Mesenchymal stem cell (in vitro differentiated cells and primary cell): Measurements from ENCODE around the gene LRRIQ3.

ENCODE experiments used
- DNase-seq: peaks from one replicate; pipeline ENCODE4 v3.0.0-alpha.2; 2013
- H2AFZ ChIP-seq: one replicate; pipeline ENCODE4 v1.6.1; 2013; ENCODE audit warnings: low read depth, mild to moderate bottlenecking, control low read depth, inconsistent platforms, low read length, moderate library complexity
- H2AK5ac ChIP-seq: 2 replicates; pipeline ENCODE4 v1.6.1; 2013; ENCODE audit warnings: low read length, moderate library complexity, mild to moderate bottlenecking, inconsistent platforms; ENCODE audit not compliant: severe bottlenecking
- H2BK120ac ChIP-seq: one replicate; pipeline ENCODE4 v1.6.1; 2013; ENCODE audit warnings: low read depth, mild to moderate bottlenecking, inconsistent platforms, low read length, moderate library complexity
- H2BK12ac ChIP-seq, 2 experiments: one replicate each; pipeline ENCODE4 v1.6.1; 2013; ENCODE audit warnings: inconsistent platforms in 2 of 2, low read length in 2 of 2, mild to moderate bottlenecking in 2 of 2, moderate library complexity in 2 of 2, control low read depth in 1 of 2
- H2BK15ac ChIP-seq: one replicate; pipeline ENCODE4 v1.6.1; 2013; ENCODE audit warnings: mild to moderate bottlenecking, low read depth, inconsistent platforms; ENCODE audit not compliant: poor library complexity, severe bottlenecking
- H2BK5ac ChIP-seq: 2 replicates; pipeline ENCODE4 v1.6.1; 2013; ENCODE audit warnings: low read depth, mild to moderate bottlenecking, low read length, control low read depth, inconsistent platforms; ENCODE audit not compliant: poor library complexity, severe bottlenecking
- H3K14ac ChIP-seq, 2 experiments: one replicate each; pipeline ENCODE4 v1.6.1; 2013; ENCODE audit warnings: inconsistent platforms in 2 of 2, low read length in 2 of 2, control low read depth in 1 of 2, mild to moderate bottlenecking in 1 of 2, moderate library complexity in 1 of 2
- H3K18ac ChIP-seq, 2 experiments: one replicate each; pipeline ENCODE4 v1.6.1; 2013; ENCODE audit warnings: inconsistent platforms in 2 of 2, low read length in 2 of 2, control low read depth in 1 of 2, low read depth in 1 of 2, mild to moderate bottlenecking in 1 of 2
- H3K23ac ChIP-seq, 2 experiments: one replicate each; pipeline ENCODE4 v1.6.1; 2013; ENCODE audit warnings: inconsistent platforms in 2 of 2, low read length in 2 of 2, mild to moderate bottlenecking in 2 of 2, moderate library complexity in 2 of 2, control low read depth in 1 of 2
- H3K27ac ChIP-seq: 2 replicates; pipeline ENCODE4 v1.5.1; 2013; ENCODE audit warnings: mild to moderate bottlenecking, moderate library complexity, low read length, control low read depth, inconsistent platforms; ENCODE audit not compliant: poor library complexity, severe bottlenecking
- H3K27me3 ChIP-seq, 2 experiments: 2 replicates each; pipeline versions ENCODE4 v1.6.1 to v1.7.0; 2013; ENCODE audit warnings: low read length in 2 of 2, mild to moderate bottlenecking in 2 of 2, moderate library complexity in 2 of 2, control low read depth in 1 of 2, inconsistent platforms in 1 of 2; ENCODE audit not compliant: control insufficient read depth in 1 of 2, insufficient read depth in 1 of 2
- H3K36me3 ChIP-seq, 2 experiments: 2 replicates each; pipeline versions ENCODE4 v1.6.1 to v1.7.0; 2013; ENCODE audit warnings: low read length in 2 of 2, control low read depth in 1 of 2, inconsistent platforms in 1 of 2, low read depth in 1 of 2, mild to moderate bottlenecking in 1 of 2; ENCODE audit not compliant: insufficient read depth in 2 of 2, control insufficient read depth in 1 of 2
- H3K4ac ChIP-seq, 2 experiments: one replicate each; pipeline ENCODE4 v1.6.1; 2013; ENCODE audit warnings: inconsistent platforms in 2 of 2, low read length in 2 of 2, mild to moderate bottlenecking in 2 of 2, moderate library complexity in 2 of 2, control low read depth in 1 of 2, low read depth in 1 of 2
- H3K4me1 ChIP-seq: 2 replicates; pipeline ENCODE4 v1.6.1; 2013; ENCODE audit warnings: low read depth, low read length, control low read depth; ENCODE audit not compliant: control insufficient read depth, insufficient read depth
- H3K4me2 ChIP-seq: 2 replicates; pipeline ENCODE4 v1.6.1; 2013; ENCODE audit warnings: low read length, mild to moderate bottlenecking, inconsistent platforms; ENCODE audit not compliant: poor library complexity, severe bottlenecking
- H3K4me3 ChIP-seq, 2 experiments: 2 replicates each; pipeline versions ENCODE4 v1.5.1 to v1.7.0; 2013; ENCODE audit warnings: low read length in 2 of 2, mild to moderate bottlenecking in 2 of 2, control low read depth in 1 of 2, low read depth in 1 of 2; ENCODE audit not compliant: insufficient read depth in 1 of 2
- H3K79me1 ChIP-seq: replicated peaks from 2 replicates; pipeline ENCODE4 v1.6.1; 2013; ENCODE audit warnings: mild to moderate bottlenecking, control low read depth, low read length, inconsistent platforms; ENCODE audit not compliant: poor library complexity, severe bottlenecking
- H3K9ac ChIP-seq: 2 replicates; pipeline ENCODE4 v1.7.0; 2013; ENCODE audit warnings: mild to moderate bottlenecking, low read length, moderate library complexity
- H3K9me3 ChIP-seq: 2 replicates; pipeline ENCODE4 v1.7.0; 2013; ENCODE audit warnings: mild to moderate bottlenecking, low read length; ENCODE audit not compliant: control insufficient read depth
- H4K8ac ChIP-seq: one replicate; pipeline ENCODE4 v1.6.1; 2013; ENCODE audit warnings: inconsistent platforms, mild to moderate bottlenecking, low read length, moderate library complexity
- H4K91ac ChIP-seq: one replicate; pipeline ENCODE4 v1.6.1; 2013; ENCODE audit warnings: mild to moderate bottlenecking, low read length, inconsistent platforms
- WGBS: methylation state at CpG from one replicate; pipeline ENCODE4 v1.1.7; 2013; ENCODE audit warnings: mixed read lengths; 5-methylcytosine and 5-hydroxymethylcytosine counted together

The LRRIQ3 gene

GRCh38 chr1:74237035-74237434, 39.1 kb upstream of the LRRIQ3 start:
- Histone ChIP-seq H3K27ac (no peak overlapping the region), H3K36me3 (no peaks in the 10 kb centered on the region), H4K91ac (no peak overlapping the region), H2AK5ac (no peak overlapping the region), H2AFZ (no peak overlapping the region), H3K4me2 (no peak overlapping the region), H3K4me1 (no peaks in the 10 kb centered on the region), H2BK15ac (no peak overlapping the region), H3K9me3 (no peaks in the 10 kb centered on the region), H2BK120ac (no peak overlapping the region), H3K4me3 (no peak overlapping the region), H3K4ac (no peak overlapping the region), H2BK12ac (no peak overlapping the region), H3K14ac (no peak overlapping the region), H3K18ac (no peak overlapping the region), H2BK5ac (no peak overlapping the region), H3K9ac (no peak overlapping the region), H3K27me3 (no peaks in the 10 kb centered on the region), H3K23ac (no peak overlapping the region), H4K8ac (no peak overlapping the region), H3K79me1 (no peaks in the 10 kb centered on the region)
- no peak for DNase-seq
- WGBS: 56% methylated on average over 1 of the region's 1 CpG

DNA sequence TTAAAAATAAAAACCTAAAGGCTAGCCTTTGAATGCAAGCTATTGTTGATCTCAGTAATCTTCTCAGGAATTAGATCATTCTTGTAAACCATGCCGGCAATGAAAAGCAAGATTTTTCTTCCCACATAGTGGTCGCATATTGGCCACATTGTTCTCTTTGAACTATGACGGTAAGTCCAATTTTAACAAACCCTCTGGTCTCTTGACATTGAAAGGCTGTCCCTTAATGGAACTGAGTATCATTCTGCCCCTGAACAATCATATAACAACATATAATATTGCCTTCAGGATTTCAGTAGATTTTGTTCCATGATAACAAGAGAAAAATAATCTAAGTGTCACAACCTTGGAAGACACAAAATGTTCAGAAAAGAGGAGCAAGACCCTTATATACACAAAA, 38.5 kb upstream of the LRRIQ3 start:
- Histone ChIP-seq H2BK12ac (no peak overlapping the region), H2AK5ac (no peak overlapping the region), H2BK5ac (no peak overlapping the region), H3K9ac (no peak overlapping the region), H3K36me3 (no peaks in the 10 kb centered on the region), H3K27ac (no peak overlapping the region), H3K18ac (no peak overlapping the region), H3K9me3 (no peaks in the 10 kb centered on the region), H3K27me3 (no peaks in the 10 kb centered on the region), H2AFZ (no peak overlapping the region), H3K4me1 (no peaks in the 10 kb centered on the region), H3K4me2 (no peak overlapping the region), H3K79me1 (no peaks in the 10 kb centered on the region), H2BK15ac (no peak overlapping the region), H3K4ac (no peak overlapping the region), H3K23ac (no peak overlapping the region), H3K14ac (no peak overlapping the region), H4K8ac (no peak overlapping the region), H2BK120ac (no peak overlapping the region), H4K91ac (no peak overlapping the region), H3K4me3 (no peak overlapping the region)
- no peak for DNase-seq
- 97% methylated on average over 3 of the region's 3 CpGs for WGBS

- Histone ChIP-seq H3K23ac (no peak within 1 kb of the TSS), H4K8ac (no peak within 1 kb of the TSS), H2BK15ac (no peak within 1 kb of the TSS), H3K27me3 (no peaks in the 10 kb centered on the region), H3K4ac (no peak within 1 kb of the TSS), H3K9ac (no peak within 1 kb of the TSS), H3K14ac (no peak within 1 kb of the TSS), H2BK12ac (no peak within 1 kb of the TSS), H3K18ac (no peak within 1 kb of the TSS), H3K4me3 (no peak within 1 kb of the TSS), H3K27ac (no peak within 1 kb of the TSS), H3K36me3 (no peaks in the 10 kb centered on the region), H2AFZ (no peak within 1 kb of the TSS), H3K4me1 (no peaks in the 10 kb centered on the region), H2AK5ac (no peak within 1 kb of the TSS), H4K91ac (no peak within 1 kb of the TSS), H3K79me1 (no peaks in the 10 kb centered on the region), H2BK5ac (no peak within 1 kb of the TSS), H2BK120ac (no peak within 1 kb of the TSS), H3K4me2 (no peak within 1 kb of the TSS), H3K9me3 (no peaks in the 10 kb centered on the region)
- WGBS: 95% methylated on average over 2 of the region's 2 CpGs
- no peak for DNase-seq
Observed at GRCh38 chr1:74235153-74235552, 37.2 kb upstream of the LRRIQ3 start, which contains the start of gene TNNI3K. Gene TNNI3K, plus strand, starts transcription at chr1:74235387. Its CDS starts 65 bp downstream, at chr1:74235452.

- H3K4me2 ChIP-seq: no peak overlapping the region
- H2BK5ac ChIP-seq: no peak overlapping the region
- no peak overlapping the region for H2AFZ ChIP-seq
- H3K23ac ChIP-seq: no peak overlapping the region
- no peak overlapping the region for H4K91ac ChIP-seq
- H3K27me3 ChIP-seq: no peaks in the 10 kb centered on the region
- no peak overlapping the region for H3K27ac ChIP-seq
- H2BK12ac ChIP-seq: no peak overlapping the region
- no peak overlapping the region for H3K18ac ChIP-seq
- no peak overlapping the region for H3K4ac ChIP-seq
- WGBS: 52% methylated on average over 3 of the region's 3 CpGs
- no peak overlapping the region for H3K4me3 ChIP-seq
- H2BK15ac ChIP-seq: no peak overlapping the region
- H3K36me3 ChIP-seq: no peaks in the 10 kb centered on the region
- no peak overlapping the region for H2AK5ac ChIP-seq
- H3K4me1 ChIP-seq: no peaks in the 10 kb centered on the region
- peaks cover 36% of the 10 kb centered on the region for H3K9me3 ChIP-seq
- DNase-seq: no peak
- H4K8ac ChIP-seq: no peak overlapping the region
- no peaks in the 10 kb centered on the region for H3K79me1 ChIP-seq
- H3K9ac ChIP-seq: no peak overlapping the region
- no peak overlapping the region for H3K14ac ChIP-seq
- H2BK120ac ChIP-seq: no peak overlapping the region
Observed at GRCh38 chr1:74223453-74223852, 25.5 kb upstream of the LRRIQ3 start.
